Medulla oblongata (tissue), 1 donor: ENCODE results near the gene COL18A1.
"Not testable (repeated sequence)": the region's sequence is repeated elsewhere in the genome, so short reads cannot be mapped to it uniquely, and the experiment has no call there.

Experiments used
- DNase-seq: peaks from one replicate; pipeline ENCODE4 v3.0.0-alpha.2; 2015; ENCODE audit errors: extremely low spot score

COL18A1 gene

DNA sequence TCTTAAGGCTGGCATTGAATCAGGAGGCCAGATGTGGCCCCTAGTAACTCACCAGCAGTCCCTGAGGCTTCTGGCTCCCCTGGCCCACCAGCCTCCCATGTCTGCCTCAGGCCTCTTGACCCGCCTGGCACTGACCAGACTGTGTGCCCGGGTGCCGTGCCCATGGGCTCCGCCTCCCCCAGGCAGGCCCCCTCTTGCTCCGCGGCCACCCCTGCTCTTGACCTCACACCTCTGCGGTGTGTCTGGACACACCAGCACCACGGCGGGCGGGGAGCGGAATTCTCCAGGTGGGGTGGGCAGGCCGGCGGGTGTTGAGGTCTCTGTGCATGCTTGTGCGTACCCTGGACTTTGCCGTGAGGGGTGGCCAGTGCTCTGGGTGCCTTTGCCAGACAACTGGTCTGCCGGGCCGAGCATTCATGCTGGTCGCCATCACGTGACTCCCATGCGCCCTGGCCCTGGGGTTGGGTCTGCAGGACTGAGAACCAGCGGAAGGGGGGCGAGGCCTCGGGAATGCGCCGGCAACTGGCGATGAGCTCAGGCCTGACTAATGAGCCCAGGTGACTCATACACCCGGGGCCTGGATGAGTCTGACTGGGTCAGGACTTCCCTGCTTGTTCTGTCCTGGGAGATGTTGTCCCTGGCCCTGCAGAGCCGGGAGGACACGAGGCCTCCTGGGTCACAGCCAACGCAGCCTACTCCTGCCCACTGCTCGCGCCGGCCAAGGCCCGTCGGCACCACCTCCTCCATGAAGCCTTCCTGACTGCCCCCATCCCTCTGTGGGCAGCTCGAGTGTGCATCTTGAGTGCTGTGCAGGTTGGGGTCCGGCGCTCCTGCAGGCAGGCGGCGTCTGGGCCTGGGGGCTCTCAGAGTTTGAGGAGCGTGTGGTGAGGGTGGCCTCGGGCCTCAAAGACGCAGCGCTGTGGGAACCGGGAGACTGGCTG, 22.6 kb downstream of the COL18A1 start:
- DNase-seq: no peak

DNA sequence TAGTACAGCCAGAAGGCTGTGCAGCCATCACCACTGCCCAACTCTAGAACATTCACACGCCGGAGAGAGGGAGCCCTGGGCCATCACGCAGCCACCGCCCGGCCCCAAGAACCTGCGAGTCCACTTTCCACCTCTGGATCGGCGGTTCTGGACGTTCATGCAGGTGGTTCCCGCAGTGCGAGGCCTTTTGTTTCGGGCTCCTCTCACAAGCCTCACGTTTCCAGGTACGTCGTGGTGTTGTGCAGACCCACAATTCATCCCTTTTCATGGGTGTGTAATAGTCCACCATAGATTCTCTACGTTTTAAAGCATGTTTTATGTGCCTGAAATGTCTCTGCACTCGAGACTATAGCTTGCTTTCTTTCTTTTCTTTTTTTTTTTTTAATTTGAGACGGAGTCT, 23.6 kb downstream of the COL18A1 start:
- no peak for DNase-seq

DNA sequence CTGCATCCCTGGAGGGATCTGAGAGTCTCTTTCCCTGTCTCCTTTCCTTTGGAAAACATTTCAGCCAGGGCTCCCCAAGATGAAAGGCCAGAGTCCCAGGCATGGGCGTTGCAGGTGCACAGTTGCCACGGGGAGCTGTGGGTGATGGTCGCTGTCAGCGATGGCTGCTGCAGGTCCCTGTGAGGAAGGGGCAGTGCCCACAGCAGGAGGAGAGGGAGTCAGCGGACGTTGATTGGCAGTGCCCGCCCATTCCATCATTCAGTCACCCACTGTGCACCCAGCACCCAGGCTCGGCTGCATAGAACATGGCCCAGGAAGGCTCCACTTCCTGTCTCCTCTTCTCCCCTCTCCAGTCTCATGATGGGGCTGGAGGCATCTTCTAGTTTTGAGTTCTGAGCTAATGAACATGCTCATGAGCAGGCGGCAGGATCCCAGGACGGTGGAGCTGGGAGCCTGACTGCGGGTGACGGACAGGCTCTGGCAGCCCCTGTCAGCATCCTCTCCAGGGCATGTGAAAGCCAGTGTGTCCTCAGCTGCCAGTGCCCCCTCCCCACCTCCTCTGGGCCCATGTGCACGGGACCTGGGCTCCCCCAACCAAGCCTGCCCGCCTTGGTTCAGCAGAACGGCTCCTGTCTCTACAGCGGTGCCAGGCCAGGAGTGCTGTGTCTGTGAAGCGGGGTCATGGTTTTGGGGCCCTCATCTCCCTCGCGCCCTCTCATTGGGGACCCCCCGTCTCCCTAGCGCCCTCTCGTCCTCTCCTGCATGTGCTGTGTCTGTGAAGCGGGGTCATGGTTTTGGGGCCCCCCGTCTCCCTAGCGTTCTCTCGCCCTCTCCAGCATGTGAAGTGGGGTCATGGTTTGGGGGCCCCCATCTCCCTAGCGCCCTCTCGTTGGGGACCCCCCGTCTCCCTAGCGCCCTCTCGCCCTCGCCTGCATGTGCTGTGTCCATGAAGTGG, 24.5 kb downstream of the COL18A1 start:
- no peak for DNase-seq

DNA sequence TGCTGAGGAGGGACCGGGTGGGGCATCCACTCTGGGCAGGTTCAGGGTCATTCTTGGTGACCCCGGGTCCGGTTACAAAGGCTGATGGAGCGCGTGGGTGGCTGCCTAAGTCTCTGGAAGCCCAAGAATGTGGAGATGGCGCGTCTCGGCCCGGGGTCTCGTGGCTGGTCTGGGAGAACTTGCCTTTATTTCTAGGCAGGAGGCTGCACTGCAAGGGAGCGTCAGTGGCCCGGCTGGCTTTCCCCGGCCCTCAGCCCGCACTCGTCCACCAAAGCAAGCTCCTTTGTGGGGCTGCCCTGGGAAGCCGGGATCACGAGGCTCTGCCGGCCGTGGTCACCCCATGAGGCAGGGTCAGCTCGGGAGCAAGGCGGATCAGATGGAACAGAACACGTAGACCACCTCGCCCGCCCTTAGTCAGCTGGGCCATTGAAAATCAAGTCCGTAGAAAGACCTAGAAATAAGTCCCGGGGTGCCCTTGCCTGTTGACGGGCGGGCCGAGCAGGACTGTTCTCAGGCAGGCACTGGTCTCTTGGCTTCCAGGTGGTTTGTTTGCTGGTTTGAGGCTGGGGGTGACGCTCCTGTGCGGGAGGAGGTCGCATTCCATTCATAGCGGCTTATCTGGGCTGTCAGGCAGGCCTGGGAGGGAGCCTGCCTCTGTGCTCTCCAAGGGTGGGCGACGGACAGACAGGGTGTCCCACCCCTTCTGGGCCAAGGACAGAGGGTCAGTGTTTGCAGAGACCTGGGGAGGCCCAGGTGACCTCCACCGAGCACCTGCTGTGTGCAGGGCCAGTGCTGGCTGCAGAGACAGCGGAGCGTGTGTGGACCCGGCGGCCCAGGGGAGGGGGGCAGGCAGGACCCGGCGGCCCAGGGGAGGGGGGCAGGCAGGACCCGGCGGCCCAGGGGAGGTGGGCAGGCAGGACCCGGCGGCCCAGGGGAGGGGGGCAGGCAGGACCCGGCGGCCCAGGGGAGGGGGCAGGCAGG, 25.8 kb downstream of the COL18A1 start:
- DNase-seq: no peak

DNA sequence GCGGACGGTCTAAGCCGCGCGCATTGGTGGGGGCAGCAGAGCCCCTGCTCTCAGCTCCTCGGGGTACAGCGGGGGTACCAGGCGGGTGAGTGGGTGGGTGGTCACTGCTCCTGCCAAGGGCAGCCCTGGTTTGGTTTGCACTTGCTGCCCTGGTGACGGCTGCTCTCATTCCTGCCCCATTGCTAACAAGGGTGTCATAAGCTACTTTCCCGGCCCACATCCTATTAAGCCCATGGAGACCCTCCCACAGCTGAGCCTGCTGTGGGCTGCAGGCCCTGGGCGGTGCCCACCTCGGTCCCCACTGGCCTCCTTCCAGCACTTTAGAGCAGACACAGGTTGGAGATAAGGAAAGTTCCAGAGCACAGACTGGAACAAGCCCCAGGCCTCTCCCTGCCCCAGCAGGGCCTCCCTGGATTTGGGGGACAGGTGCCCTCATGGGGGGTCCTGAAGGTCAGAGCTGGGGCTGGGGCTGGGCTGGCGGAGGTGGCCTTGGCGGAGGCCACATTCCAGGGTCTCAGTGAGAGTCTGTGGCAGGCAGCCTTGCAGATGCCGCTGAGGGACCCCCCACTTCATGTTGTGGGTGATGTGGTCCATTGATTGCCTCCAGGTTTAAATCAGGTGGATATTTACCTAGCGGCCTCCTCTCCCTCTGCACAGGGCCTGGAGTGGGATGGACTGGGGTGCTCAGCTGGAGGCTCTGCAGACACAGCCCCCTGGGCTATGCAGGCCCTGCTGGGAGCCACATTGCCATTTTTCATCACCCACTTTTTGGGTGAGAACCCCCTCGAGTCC, 27.0 kb downstream of the COL18A1 start:
- no peak for DNase-seq

DNA sequence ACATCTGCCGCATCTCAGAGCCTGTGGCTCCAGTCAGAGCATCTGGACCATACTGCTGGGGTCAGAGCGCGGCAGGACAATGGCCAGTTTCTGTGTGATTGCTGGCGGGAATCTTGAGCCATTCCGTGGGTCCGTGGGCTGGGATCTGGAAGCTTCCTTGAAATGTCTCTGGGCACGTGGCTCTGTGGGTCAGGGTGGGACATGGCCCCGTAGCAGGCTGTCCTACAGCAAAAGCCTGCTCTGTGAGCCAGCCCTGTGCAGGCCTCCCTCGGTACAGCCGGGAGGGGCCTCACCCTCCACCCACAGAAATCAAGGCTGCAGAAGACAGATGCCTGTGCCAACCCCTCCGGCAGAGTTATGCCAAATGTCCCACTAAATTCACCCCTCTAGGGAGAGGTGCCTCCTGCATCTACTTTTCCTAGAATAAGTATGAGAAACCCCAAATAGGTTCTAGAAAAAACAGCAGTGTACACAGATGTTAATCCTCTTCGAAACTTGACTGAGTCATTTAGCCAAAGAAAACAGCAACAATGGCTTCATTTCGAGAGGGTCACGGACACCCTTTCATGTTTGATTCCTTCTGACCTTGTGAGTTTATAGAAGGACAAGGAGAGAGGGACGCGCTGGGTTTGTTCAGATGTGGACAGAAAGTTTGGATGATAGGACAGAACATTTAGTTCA, 27.8 kb downstream of the COL18A1 start:
- DNase-seq: no peak

DNA sequence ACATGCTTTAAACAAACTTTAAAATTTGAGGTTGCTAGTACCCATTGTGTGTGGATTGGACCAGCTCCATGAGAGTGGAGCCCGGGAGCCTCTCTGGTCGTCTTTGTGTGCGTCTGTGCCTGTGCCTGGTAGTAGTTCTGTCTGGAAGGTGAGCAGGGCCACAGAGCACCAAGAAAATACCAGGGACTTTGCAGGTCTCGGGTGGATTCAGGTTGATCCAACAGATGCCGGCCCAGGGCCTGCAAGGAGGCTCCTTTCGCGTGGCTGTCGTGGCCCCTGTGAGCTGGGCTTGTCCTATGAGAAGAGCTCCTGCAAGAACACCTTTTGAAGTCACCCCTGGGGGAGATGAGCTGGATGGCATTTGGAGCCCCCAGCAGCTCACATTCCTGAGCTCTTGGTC, 28.3 kb downstream of the COL18A1 start:
- no peak for DNase-seq

DNA sequence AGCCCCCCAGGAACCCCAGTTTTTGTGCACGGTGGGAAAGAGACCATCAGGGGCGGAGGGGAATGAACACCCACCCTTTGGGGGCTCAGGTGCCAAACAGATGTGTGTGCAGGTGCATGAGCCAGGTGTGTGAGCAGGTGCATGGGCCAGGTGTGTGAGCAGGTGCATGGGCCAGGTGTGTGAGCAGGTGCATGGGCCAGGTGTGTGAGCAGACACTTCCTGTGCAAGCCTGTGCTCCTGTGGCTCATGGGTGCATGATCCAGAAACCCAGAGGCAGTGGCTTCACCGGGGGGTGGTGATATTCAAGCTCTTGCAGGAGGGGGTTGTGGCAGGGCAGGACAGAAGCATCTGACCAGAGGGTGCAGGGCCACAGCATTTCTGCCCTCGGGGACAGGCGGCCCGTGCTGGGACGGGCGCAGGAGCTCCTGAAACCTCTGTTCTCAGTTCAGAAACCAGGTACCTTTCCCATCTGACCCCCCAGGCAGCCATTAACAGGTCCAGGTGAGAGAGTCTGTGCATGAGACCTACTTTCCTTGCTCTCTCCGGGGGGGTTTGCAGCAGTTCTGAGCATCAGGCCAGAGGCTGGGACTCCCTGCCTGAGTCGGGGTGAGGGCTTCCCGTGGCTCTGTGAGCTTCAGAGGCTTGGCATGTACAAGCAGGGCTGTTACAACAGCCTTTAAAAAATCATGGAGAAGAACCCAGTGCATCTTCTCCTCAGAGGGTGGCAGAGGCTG, 29.1 kb downstream of the COL18A1 start:
- no peak for DNase-seq

DNA sequence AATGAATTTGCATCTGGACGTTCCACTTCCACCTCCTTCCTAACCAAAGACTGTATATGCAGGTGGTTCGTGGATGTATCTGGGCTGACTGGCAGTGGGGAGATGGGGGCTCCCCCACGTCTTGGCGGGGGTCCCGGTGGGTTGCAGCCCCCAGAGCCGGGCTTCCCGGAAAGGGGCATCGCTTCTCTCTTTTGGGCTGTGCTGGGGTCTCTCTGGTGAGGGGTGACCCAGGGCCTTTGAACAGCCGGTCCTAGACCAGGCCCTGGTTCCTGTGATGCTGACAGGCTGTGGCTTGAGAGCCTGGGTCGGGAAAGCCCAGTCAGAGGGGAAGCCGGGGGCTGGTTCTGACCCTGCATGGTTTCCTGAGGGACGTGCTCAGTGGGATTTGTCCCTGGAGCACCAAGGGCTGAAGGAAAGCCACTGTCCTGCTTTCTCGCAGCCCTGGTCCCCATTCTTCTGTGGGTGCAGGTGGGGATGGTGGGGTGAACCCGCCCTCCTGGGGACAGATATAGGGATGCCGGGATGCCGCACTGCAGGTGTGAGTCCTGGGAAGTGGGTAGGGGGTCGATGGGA, 29.8 kb downstream of the COL18A1 start:
- no peak for DNase-seq

DNA sequence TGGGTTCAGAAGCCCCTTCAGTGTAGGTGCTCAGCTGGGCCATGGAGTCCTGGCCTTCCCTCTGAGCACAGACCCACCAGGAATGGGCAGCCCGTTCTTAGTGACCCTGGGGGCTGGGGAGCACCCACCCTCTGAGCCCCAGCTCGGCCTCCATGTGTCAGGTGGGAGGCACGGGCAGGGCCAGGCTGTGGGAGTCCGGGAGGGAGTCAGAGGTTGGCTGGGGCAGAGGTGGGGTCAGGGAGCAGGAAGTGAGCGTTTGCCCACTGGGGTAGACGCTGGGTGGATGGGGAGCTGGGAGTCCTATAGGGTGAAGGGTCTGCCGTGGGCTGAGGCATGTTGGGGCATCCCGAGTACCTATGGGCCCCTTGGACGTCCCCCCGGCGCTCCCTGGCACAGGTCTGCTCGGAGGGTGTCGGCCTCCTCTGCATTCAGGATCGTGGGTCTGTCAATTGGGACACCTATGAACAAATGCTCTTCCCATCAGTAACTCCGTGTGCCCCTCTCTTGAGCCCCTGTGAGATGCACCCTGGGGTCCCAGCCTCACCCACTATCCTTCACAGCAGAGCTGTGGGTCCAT, 30.5 kb downstream of the COL18A1 start:
- no peak for DNase-seq

DNA sequence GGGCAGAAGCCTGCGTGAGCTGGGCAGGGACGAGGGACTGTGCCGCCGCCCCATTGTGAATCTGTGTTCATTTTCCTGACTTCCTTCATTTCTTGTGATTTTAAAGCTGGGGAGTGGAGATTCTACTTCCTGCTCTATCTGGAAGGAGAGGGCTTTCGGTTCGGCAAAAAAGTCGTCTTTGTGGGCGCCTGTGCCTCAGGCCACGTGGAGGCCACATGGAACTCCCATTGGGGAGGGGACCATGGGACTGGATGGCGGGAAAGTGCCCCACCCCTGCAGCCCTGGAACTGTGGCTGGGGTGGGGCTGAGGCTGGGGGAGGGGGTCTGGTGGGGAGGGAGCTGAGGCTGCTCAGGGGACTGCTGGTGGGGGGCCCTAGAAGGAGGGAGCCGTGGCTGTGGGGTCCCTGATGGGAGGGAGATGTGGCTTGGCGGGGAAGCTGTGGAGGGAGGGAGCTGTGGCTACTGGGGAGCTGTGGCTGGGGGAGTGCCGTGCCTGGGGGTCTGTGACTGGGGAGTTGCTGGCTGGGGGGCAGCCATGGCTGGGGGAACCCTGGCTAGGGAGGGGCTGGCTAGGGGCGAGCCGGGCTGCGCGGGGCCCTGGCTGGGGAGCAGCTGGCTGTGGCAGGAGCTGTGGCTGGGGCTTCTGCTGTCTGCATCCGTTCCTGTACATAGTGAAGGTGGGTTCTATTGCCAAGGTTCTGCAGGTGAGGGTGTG, 31.5 kb downstream of the COL18A1 start:
- DNase-seq: peak; percentile 47

DNA sequence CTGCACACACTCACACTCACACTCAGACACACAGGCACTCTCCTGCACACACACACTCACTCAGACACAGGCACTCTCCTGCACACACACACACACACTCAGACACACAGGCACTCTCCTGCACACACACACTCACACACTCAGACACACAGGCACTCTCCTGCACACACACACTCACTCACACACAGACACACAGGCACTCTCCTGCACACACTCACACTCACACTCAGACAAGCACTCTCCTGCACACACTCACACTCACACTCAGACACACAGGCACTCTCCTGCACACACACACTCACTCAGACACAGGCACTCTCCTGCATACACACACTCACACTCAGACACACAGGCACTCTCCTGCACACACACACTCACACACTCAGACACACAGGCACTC, 32.9 kb downstream of the COL18A1 start:
- not testable (repeated sequence) for DNase-seq

DNA sequence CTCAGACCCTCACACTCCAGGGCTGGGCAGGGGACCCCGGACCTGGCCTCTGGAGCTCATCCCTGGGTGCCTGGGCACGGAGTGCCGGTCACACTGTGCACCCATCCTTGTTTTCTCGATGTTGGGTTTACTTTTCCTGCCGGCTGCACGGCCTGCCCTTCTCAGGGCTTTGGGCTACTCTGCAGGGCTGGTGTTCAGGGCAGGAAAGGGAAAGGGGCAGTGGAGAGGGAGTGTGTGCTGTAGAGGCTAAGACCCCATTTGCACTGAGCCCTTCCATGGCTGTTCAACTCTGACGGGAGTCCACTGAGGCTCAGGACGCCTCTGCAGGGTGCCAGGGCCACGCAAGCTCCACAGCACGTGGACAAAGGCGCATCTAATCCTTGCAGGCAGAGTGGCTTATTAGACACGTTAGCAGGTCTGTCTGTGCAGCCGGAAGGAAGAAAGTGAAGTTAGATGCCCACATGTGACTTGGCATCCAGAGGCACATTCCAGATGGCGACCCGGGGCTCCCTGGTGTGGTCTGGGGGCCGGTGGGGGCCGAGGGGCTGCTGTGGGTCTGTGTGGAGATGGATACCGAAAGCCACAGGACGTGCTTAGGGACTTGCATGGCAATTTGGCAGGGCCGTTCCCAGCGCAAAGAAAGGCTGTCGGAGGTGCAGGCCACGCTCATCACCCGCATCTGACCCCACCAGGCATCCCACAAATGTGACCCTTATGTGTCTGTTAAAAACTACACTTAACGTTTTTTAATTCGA, 33.6 kb downstream of the COL18A1 start:
- DNase-seq: no peak

DNA sequence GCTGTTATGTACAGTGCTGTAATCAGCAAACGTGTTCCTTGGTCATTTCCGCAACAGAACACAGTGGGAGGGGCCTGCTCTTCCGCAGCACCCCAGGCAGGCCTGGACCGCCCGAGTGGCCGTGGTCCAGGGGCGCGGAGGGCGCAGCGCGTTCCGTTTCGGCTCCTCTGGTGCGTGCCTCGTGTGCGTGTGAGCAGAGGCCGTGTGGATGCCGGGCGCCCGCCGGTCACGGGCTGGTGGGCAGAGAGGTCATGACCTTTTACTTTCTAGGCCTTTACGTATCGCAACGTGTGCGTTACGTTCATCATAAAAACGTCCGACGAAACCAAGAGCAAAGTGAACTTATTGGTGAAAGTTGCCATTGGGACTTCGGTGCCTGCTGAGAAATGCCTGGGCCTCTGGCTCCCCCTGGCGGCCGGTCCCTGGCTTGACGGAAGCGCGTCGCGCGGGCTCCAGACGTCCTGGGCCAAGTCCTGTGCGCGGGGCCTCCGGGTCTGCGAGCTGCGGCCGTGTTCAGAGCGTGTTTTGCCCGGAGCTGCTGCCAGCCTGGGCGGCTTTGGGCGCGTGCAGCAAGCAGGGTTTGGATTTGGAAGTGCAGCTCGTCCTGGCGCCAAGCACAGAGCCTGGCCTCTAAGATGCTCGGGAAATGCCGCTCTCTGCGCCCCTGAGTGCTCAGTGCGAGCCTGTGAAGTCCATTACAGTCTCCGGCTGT, 34.4 kb downstream of the COL18A1 start:
- DNase-seq: peak; percentile 83

DNA sequence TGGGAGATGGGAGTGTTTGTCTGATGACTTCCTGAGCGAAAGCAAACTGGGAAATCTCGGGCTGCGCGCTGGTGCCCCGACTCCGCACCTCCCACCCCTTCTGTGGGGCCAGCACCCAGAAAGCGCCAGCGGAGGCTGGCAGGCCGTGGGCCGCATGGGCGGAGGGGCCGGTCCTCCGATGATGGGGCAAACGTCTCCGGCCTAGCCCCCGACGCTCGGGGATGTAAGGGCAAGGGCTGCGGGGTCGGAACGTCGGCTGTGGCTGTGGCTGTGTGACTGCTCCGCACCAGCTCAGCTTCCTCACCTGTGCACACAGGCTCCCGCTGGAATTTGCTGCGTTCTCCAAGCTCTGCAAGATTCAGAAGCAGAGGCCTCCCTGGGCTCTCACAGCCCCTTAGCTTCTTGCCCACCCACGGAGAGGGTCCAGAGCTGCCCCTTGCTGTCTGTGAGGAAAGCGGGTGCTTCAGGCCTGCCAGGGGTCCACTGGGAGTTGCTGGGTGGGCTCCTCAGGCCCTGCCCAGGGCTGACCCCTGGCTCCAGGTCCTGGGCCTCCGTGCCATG, 35.0 kb downstream of the COL18A1 start:
- DNase-seq: no peak

DNA sequence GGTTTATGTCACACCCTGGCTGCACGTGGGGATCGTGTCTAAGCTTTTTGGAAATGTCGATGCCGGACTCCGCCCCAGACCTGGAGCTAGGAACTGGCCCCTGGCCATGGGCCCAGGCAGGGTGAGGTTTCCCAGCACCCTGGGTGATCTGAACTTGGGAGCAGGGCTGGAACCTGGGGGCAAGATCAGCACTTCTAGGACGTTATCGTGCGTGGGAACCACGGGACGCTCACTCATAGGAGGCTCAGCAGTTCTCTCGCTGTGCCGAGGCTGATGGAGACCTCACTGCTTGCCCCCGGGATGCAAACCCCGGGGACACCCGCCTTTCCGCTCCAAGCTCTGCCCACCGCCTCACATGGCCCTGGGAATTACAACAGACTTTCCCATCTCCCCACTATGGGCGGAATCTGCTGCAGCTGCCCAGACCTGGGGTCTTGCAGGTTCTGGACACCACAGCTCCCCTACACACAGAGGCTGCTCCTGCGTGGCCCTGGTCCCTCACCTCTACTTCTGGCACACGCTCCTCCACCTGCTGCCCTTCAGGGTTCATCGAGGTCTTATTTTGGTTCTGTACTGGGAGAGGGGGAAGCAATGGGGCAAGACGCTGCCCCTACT, 35.9 kb downstream of the COL18A1 start:
- no peak for DNase-seq
